HG03196 (cell line): ENCODE measurements around the gene KDM3A.
A peak's percentile ranks its signal among the peaks of the same experiment; 100 is the strongest.

Experiments used
- ATAC-seq: cut with Tn5 transposase; IDR thresholded peaks from one replicate; pipeline ENCODE4 v1.9.1; 2021; ENCODE audit not compliant: unreplicated experiment

The KDM3A gene

GRCh38 chr2:86430368-86430767 lies 10.8 kb upstream of the KDM3A start:
- no peak for ATAC-seq

- ATAC-seq: no peak
Observed at GRCh38 chr2:86433137-86433536, 8.0 kb upstream of the KDM3A start.

GRCh38 chr2:86434290-86434689 lies 6.9 kb upstream of the KDM3A start:
- ATAC-seq: no peak

- ATAC-seq: no peak
Observed at GRCh38 chr2:86435531-86435930, 5.6 kb upstream of the KDM3A start.

GRCh38 chr2:86436328-86436727 lies 4.8 kb upstream of the KDM3A start:
- no peak for ATAC-seq

GRCh38 chr2:86439879-86440630 lies 1.1 kb upstream of the KDM3A start:
- ATAC-seq: no peak

- peak; percentile 22 for ATAC-seq
Observed at GRCh38 chr2:86441392-86441881, 266 bp downstream of the KDM3A start.

- peak; percentile 23 for ATAC-seq
Observed at GRCh38 chr2:86441882-86442641, 891 bp downstream of the KDM3A start.

GRCh38 chr2:86442642-86443005 lies 1.5 kb downstream of the KDM3A start:
- ATAC-seq: peak; percentile 57

- no peak for ATAC-seq
Observed at GRCh38 chr2:86443631-86444350, 2.6 kb downstream of the KDM3A start.

- no peak for ATAC-seq
Observed at GRCh38 chr2:86445436-86445835, 4.3 kb downstream of the KDM3A start.

GRCh38 chr2:86446060-86446459 lies 4.9 kb downstream of the KDM3A start:
- ATAC-seq: no peak

- ATAC-seq: no peak
Observed at GRCh38 chr2:86453836-86454235, 12.7 kb downstream of the KDM3A start.

GRCh38 chr2:86454238-86454637 lies 13.1 kb downstream of the KDM3A start:
- no peak for ATAC-seq

GRCh38 chr2:86455181-86455580 lies 14.0 kb downstream of the KDM3A start:
- no peak for ATAC-seq

- ATAC-seq: no peak
Observed at GRCh38 chr2:86461042-86461743, 20.0 kb downstream of the KDM3A start.

- ATAC-seq: no peak
Observed at GRCh38 chr2:86464652-86465051, 23.5 kb downstream of the KDM3A start.

- ATAC-seq: no peak
Observed at GRCh38 chr2:86466306-86466705, 25.1 kb downstream of the KDM3A start.

- no peak for ATAC-seq
Observed at GRCh38 chr2:86468162-86469033, 27.2 kb downstream of the KDM3A start.

- ATAC-seq: no peak
Observed at GRCh38 chr2:86470890-86471289, 29.7 kb downstream of the KDM3A start.
